Ishikawa (cell line): ENCODE data around the gene RABL6.

Experiments used
- CEBPB ChIP-seq: IDR thresholded peaks from 2 replicates; pipeline ENCODE4 v1.6.1; 2012
- CREB1 ChIP-seq: IDR thresholded peaks from 2 replicates; pipeline ENCODE4 v1.6.1; 2012; ENCODE audit warnings: low read depth
- EGR1 ChIP-seq: IDR thresholded peaks from 2 replicates; pipeline ENCODE4 v1.6.1; 2012
- EP300 ChIP-seq: IDR thresholded peaks from 2 replicates; pipeline ENCODE4 v1.6.1; 2012; ENCODE audit warnings: borderline replicate concordance
- FOXM1 ChIP-seq: IDR thresholded peaks from 2 replicates; pipeline ENCODE4 v1.6.1; 2012; ENCODE audit warnings: low read depth, borderline replicate concordance
- MAX ChIP-seq: IDR thresholded peaks from 2 replicates; pipeline ENCODE4 v1.6.1; 2012
- NFIC ChIP-seq: IDR thresholded peaks from 2 replicates; pipeline ENCODE4 v1.6.1; 2012
- RAD21 ChIP-seq: IDR thresholded peaks from 2 replicates; pipeline ENCODE4 v1.6.1; 2012; ENCODE audit warnings: low read depth
- REST ChIP-seq: IDR thresholded peaks from 2 replicates; pipeline ENCODE4 v1.6.1; 2012; ENCODE audit warnings: low read depth, mild to moderate bottlenecking
- TAF1 ChIP-seq: IDR thresholded peaks from 2 replicates; pipeline ENCODE4 v1.6.1; 2012; ENCODE audit warnings: low read depth, mild to moderate bottlenecking
- TCF12 ChIP-seq: IDR thresholded peaks from 2 replicates; pipeline ENCODE4 v1.6.1; 2012; ENCODE audit warnings: low read depth
- TEAD4 ChIP-seq: IDR thresholded peaks from 2 replicates; pipeline ENCODE4 v1.6.1; 2012
- YY1 ChIP-seq: IDR thresholded peaks from 2 replicates; pipeline ENCODE4 v1.6.1; 2012; ENCODE audit warnings: low read depth
- ZBTB7A ChIP-seq: IDR thresholded peaks from 2 replicates; pipeline ENCODE4 v1.6.1; 2012; ENCODE audit warnings: low read depth
- TF ChIP-seq, protein P1 (sequence below): IDR thresholded peaks from 2 replicates; pipeline ENCODE4 v1.6.1; 2012

The RABL6 gene

DNA sequence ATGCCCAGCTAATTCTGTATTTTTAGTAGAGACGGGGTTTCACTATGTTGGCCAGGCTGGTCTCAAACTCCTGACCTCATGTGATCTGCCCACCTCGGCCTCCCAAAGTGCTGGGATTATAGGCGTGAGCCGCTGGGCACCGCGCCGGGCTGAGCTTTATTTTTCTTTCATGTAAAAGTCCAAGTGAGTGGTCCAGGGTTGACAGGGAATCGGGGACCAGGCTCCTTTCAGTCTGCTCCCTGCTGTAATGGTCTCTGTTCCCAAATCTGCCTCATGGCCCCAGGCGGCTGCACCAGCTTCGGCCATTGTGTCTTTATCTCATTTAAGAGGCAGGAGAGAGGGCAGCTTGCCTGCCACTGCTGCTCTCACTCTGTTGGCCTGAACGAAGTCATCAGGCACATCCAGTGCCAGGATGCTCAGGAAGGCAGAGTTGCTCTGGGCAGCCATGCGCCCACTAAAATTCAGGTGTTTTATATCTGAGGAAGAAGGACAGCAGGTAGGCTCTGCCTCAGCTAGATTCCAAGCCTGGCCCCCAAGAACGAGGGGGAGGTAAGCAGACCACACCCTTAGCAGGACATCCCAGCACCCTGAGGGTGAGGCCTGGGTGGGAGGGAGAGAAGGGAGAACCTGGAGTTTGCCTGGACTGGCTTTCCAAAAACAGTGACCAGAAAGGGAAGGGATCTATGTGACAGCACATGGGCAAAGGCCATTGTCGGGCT, 13.3 kb upstream of the RABL6 start:
- TF ChIP-seq ZBTB7A (no peak), MAX (no peak), TCF12 (no peak), REST (no peak), RAD21 (no peak), CEBPB (no peak), EP300 (no peak), YY1 (no peak), NFIC (no peak), TEAD4 (no peak), TAF1 (no peak)
- TF ChIP-seq, protein P1, sequence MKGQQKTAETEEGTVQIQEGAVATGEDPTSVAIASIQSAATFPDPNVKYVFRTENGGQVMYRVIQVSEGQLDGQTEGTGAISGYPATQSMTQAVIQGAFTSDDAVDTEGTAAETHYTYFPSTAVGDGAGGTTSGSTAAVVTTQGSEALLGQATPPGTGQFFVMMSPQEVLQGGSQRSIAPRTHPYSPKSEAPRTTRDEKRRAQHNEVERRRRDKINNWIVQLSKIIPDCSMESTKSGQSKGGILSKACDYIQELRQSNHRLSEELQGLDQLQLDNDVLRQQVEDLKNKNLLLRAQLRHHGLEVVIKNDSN = no peak

DNA sequence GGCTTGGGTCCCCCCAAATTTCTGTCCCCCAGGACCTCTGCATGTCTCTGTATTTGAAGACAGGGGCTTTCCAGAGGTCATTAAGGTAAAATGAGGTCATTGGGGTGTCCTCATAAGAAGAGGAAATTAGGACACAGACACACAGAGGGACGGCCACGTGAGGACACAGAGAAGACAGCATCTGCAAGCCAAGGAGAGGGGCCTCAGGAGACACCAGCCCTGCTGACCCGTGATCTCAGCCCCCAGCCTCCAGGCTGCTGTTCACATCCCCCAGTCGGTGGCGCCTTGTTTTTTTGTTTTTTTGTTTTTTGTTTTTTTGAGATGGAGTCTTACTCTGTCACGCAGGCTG, 12.8 kb upstream of the RABL6 start:
- TF ChIP-seq YY1 (no peak), CEBPB (no peak), TEAD4 (no peak), TAF1 (no peak), FOXM1 (no peak), RAD21 (no peak), CREB1 (no peak), EGR1 (no peak), NFIC (no peak), REST (no peak), MAX (no peak), ZBTB7A (no peak), TCF12 (no peak), EP300 (no peak)
- TF ChIP-seq, protein P1 = no peak

DNA sequence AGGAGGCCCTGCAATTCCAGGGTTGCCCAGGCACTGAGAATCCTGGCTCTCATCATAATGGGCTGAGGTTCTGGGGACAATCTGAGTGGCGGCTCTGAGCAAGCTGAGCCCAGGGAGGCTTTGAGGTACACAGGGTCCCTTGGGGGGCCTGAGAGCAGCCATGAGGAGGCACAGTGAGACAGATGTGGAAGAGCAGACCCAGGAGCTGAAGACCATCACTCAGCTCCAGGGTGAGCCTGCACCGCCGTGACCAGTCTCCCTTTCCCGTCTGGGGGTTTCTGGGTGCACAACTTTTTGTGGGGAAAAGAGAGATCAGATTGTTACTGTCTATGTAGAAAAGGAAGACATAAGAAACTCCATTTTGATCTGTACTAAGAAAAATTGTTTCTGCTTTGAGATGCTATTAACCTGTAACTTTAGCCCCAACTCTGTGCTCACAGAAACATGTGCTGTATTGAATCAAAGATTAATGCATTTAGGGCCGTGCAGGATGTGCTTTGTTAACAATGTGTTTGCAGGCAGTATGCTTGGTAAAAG, 11.4 kb upstream of the RABL6 start, which contains the start of gene CCDC183:
TSS of gene CCDC183 (plus strand) at position 101 of the 537 bp plus-strand sequence. CDS start at position 161, 60 bp downstream.
- TF ChIP-seq ZBTB7A (no peak), MAX (no peak), TAF1 (no peak), EGR1 (no peak), FOXM1 (no peak), EP300 (no peak)
- TF ChIP-seq, protein P1 = no peak

DNA sequence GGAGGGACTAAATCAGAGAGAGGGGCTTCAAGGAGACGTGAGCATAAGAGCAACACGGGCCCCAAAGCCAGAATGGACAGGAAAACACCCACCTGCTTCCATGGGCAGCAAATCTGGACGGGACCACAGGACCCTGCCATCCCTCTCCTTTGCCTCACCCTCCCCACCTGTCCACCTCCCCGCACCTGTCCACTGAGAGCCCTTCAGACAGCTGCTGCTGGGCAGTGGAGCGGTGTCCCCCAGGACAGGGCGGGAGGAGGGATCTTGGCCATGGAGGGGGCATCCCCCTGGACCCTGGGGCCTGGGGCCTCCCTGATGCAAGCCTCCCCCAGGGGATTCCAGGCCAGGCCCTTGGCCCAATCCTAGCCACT, 9.1 kb upstream of the RABL6 start:
- TF ChIP-seq, protein P1 = no peak
- TF ChIP-seq TCF12 (no peak), REST (no peak), NFIC (no peak), FOXM1 (no peak), EGR1 (no peak), CEBPB (no peak)
